ENCODE data around the gene CCNDBP1. TPM values are rescaled to one million over a fixed set of nuclear protein-coding genes. Genes with fewer than 3 reads are reported as not detected.
"Not testable (repeated sequence)": the region's sequence is repeated elsewhere in the genome, so short reads cannot be mapped to it uniquely, and the experiment has no call there.

The CCNDBP1 gene
- total RNA-seq, 1 experiment from 2014 or later: 20.4 TPM

GRCh38 chr15:43169888-43170287 lies 15.3 kb upstream of the CCNDBP1 start:
- ATAC-seq: no peak

DNA sequence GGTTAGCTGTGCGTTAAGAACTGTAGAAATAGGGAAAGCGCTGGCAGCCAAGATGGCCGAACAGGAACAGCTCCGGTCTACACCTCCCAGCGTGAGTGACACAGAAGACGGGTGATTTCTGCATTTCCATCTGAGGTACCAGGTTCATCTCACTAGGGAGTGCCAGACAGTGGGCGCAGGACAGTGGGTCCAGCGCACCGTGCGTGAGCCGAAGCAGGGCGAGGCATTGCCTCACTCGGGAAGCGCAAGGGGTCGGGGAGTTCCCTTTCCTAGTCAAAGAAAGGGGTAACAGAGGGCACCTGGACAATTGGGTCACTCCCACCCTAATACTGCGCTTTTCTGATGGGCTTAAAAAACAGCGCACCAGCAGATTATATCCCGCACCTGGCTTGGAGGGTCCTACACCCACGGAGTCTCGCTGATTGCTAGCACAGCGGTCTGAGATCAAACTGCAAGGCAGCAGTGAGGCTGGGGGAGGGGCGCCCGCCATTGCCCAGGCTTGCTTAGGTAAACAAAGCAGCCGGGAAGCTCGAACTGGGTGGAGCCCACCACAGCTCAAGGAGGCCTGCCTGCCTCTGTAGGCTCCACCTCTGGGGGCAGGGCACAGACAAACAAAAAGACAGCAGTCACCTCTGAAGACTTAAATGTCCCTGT lies 9.4 kb upstream of the CCNDBP1 start:
- Mint-ChIP-seq H3K36me3 (peaks cover 40% of the 10 kb centered on the region), H3K9me3 (peaks cover 25% of the 10 kb centered on the region)
- POLR2A ChIA-PET; ATAC-seq; CTCF ChIA-PET; H3K27me3 Mint-ChIP-seq (ENCODE audit: low read depth); H3K4me3 Mint-ChIP-seq; H3K27ac Mint-ChIP-seq; DNase-seq (ENCODE audit: low spot score); H3K4me1 Mint-ChIP-seq: not testable (repeated sequence)

More at GRCh38 chr15:43169888-43170287, 15.3 kb upstream of the CCNDBP1 start:
- H3K9me3 Mint-ChIP-seq: peaks cover 29% of the 10 kb centered on the region
- no peak overlapping the region for H3K27ac Mint-ChIP-seq
- no peaks in the 10 kb centered on the region; the same call in 1 of the 2 replicates for H3K27me3 Mint-ChIP-seq (ENCODE audit: low read depth)
- ChIA-PET POLR2A (no interaction called here), CTCF (no interaction called here)
- H3K4me3 Mint-ChIP-seq: no peak overlapping the region
- peaks cover 10% of the 10 kb centered on the region for H3K4me1 Mint-ChIP-seq
- peaks cover 39% of the 10 kb centered on the region for H3K36me3 Mint-ChIP-seq
- DNase-seq (ENCODE audit: low spot score): no peak
- TF ChIP-seq ELF4 (CRISPR knock-in tag; IDR thresholded peaks at IDR 0.05; ENCODE audit: low read depth) (no peak), ZNF396 (CRISPR knock-in tag; IDR thresholded peaks at IDR 0.05; ENCODE audit: borderline replicate concordance) (no peak), TEAD1 (CRISPR knock-in tag; IDR thresholded peaks at IDR 0.05) (no peak), CREM (CRISPR knock-in tag; IDR thresholded peaks at IDR 0.05) (no peak), ZNF671 (CRISPR knock-in tag; IDR thresholded peaks at IDR 0.05) (no peak), ZBTB21 (CRISPR knock-in tag; IDR thresholded peaks at IDR 0.05; ENCODE audit: borderline replicate concordance) (no peak), TP53 (CRISPR knock-in tag; IDR thresholded peaks at IDR 0.05) (no peak), TCF7 (CRISPR knock-in tag; IDR thresholded peaks at IDR 0.05; ENCODE audit: low read depth) (no peak), OVOL2 (CRISPR knock-in tag; IDR thresholded peaks at IDR 0.05; ENCODE audit: borderline replicate concordance) (no peak), ETV6 (CRISPR knock-in tag; IDR thresholded peaks at IDR 0.05) (no peak), NR3C1 (CRISPR knock-in tag; conservative IDR thresholded peaks at IDR 0.05; ENCODE audit: low read depth) (no peak), TEAD4 (CRISPR knock-in tag; IDR thresholded peaks at IDR 0.05) (no peak), CREB1 (CRISPR knock-in tag; IDR thresholded peaks at IDR 0.05) (no peak), MLX (CRISPR knock-in tag; IDR thresholded peaks at IDR 0.05) (no peak), FOXJ3 (CRISPR knock-in tag; IDR thresholded peaks at IDR 0.05; ENCODE audit: borderline replicate concordance) (no peak)
- TF ChIP-seq, protein P1, sequence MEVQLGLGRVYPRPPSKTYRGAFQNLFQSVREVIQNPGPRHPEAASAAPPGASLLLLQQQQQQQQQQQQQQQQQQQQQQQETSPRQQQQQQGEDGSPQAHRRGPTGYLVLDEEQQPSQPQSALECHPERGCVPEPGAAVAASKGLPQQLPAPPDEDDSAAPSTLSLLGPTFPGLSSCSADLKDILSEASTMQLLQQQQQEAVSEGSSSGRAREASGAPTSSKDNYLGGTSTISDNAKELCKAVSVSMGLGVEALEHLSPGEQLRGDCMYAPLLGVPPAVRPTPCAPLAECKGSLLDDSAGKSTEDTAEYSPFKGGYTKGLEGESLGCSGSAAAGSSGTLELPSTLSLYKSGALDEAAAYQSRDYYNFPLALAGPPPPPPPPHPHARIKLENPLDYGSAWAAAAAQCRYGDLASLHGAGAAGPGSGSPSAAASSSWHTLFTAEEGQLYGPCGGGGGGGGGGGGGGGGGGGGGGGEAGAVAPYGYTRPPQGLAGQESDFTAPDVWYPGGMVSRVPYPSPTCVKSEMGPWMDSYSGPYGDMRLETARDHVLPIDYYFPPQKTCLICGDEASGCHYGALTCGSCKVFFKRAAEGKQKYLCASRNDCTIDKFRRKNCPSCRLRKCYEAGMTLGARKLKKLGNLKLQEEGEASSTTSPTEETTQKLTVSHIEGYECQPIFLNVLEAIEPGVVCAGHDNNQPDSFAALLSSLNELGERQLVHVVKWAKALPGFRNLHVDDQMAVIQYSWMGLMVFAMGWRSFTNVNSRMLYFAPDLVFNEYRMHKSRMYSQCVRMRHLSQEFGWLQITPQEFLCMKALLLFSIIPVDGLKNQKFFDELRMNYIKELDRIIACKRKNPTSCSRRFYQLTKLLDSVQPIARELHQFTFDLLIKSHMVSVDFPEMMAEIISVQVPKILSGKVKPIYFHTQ (CRISPR knock-in tag; IDR thresholded peaks at IDR 0.05): no peak
- TF ChIP-seq, protein P2, sequence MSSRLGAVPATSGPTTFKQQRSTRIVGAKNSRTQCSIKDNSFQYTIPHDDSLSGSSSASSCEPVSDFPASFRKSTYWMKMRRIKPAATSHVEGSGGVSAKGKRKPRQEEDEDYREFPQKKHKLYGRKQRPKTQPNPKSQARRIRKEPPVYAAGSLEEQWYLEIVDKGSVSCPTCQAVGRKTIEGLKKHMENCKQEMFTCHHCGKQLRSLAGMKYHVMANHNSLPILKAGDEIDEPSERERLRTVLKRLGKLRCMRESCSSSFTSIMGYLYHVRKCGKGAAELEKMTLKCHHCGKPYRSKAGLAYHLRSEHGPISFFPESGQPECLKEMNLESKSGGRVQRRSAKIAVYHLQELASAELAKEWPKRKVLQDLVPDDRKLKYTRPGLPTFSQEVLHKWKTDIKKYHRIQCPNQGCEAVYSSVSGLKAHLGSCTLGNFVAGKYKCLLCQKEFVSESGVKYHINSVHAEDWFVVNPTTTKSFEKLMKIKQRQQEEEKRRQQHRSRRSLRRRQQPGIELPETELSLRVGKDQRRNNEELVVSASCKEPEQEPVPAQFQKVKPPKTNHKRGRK (CRISPR knock-in tag; IDR thresholded peaks at IDR 0.05; ENCODE audit: borderline replicate concordance): no peak
- TF ChIP-seq, protein P3, sequence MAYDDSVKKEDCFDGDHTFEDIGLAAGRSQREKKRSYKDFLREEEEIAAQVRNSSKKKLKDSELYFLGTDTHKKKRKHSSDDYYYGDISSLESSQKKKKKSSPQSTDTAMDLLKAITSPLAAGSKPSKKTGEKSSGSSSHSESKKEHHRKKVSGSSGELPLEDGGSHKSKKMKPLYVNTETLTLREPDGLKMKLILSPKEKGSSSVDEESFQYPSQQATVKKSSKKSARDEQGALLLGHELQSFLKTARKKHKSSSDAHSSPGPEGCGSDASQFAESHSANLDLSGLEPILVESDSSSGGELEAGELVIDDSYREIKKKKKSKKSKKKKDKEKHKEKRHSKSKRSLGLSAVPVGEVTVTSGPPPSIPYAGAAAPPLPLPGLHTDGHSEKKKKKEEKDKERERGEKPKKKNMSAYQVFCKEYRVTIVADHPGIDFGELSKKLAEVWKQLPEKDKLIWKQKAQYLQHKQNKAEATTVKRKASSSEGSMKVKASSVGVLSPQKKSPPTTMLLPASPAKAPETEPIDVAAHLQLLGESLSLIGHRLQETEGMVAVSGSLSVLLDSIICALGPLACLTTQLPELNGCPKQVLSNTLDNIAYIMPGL (CRISPR knock-in tag; IDR thresholded peaks at IDR 0.05): no peak
- TF ChIP-seq, protein P4, sequence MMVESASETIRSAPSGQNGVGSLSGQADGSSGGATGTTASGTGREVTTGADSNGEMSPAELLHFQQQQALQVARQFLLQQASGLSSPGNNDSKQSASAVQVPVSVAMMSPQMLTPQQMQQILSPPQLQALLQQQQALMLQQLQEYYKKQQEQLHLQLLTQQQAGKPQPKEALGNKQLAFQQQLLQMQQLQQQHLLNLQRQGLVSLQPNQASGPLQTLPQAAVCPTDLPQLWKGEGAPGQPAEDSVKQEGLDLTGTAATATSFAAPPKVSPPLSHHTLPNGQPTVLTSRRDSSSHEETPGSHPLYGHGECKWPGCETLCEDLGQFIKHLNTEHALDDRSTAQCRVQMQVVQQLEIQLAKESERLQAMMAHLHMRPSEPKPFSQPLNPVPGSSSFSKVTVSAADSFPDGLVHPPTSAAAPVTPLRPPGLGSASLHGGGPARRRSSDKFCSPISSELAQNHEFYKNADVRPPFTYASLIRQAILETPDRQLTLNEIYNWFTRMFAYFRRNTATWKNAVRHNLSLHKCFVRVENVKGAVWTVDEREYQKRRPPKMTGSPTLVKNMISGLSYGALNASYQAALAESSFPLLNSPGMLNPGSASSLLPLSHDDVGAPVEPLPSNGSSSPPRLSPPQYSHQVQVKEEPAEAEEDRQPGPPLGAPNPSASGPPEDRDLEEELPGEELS (CRISPR knock-in tag; IDR thresholded peaks at IDR 0.05): no peak

- Mint-ChIP-seq H3K36me3 (peaks cover 36% of the 10 kb centered on the region), H3K9me3 (peaks cover 23% of the 10 kb centered on the region)
- H3K4me1 Mint-ChIP-seq; H3K27ac Mint-ChIP-seq; DNase-seq (ENCODE audit: low spot score); CTCF ChIA-PET; H3K27me3 Mint-ChIP-seq (ENCODE audit: low read depth); POLR2A ChIA-PET; H3K4me3 Mint-ChIP-seq; ATAC-seq: not testable (repeated sequence)
Observed at GRCh38 chr15:43177147-43177546, 8.1 kb upstream of the CCNDBP1 start.

Data from WTC11 (cell line).